ENCODE measurements around the gene CDH4.
"Not testable (repeated sequence)": the region's sequence is repeated elsewhere in the genome, so short reads cannot be mapped to it uniquely, and the experiment has no call there.

The CDH4 gene

GRCh38 chr20:61932199-61932592, 680.1 kb downstream of the CDH4 start:
- no peak for DNase-seq

GRCh38 chr20:61932711-61933480, 680.8 kb downstream of the CDH4 start:
- DNase-seq = no peak

GRCh38 chr20:61933481-61933950, 681.5 kb downstream of the CDH4 start:
- no peak for DNase-seq

GRCh38 chr20:61933951-61934715, 682.1 kb downstream of the CDH4 start:
- no peak for DNase-seq

- DNase-seq = no peak
Observed at GRCh38 chr20:61934716-61935530, 682.9 kb downstream of the CDH4 start.

- DNase-seq = no peak
Observed at GRCh38 chr20:61935926-61936700, 684.1 kb downstream of the CDH4 start.

- no peak for DNase-seq
Observed at GRCh38 chr20:61936701-61937131, 684.7 kb downstream of the CDH4 start.

- no peak for DNase-seq
Observed at GRCh38 chr20:61937146-61937962, 685.3 kb downstream of the CDH4 start.

- DNase-seq = no peak
Observed at GRCh38 chr20:61937963-61938838, 686.1 kb downstream of the CDH4 start.

- DNase-seq = no peak
Observed at GRCh38 chr20:61938839-61939690, 687.0 kb downstream of the CDH4 start.

- DNase-seq = no peak
Observed at GRCh38 chr20:61939691-61940360, 687.8 kb downstream of the CDH4 start.

- DNase-seq = no peak
Observed at GRCh38 chr20:61940491-61940890, 688.4 kb downstream of the CDH4 start.

GRCh38 chr20:61940976-61941720, 689.1 kb downstream of the CDH4 start:
- DNase-seq = no peak

- no peak for DNase-seq
Observed at GRCh38 chr20:61941721-61942405, 689.8 kb downstream of the CDH4 start.

GRCh38 chr20:61942526-61942925, 690.5 kb downstream of the CDH4 start:
- DNase-seq = no peak

- DNase-seq = not testable (repeated sequence)
Observed at GRCh38 chr20:61944967-61945366, 692.9 kb downstream of the CDH4 start.

GRCh38 chr20:61945495-61945894, 693.4 kb downstream of the CDH4 start:
- DNase-seq = not testable (repeated sequence)

Measured in activated naive CD4-positive, alpha-beta T cell treated with Interleukin-2 at 50 U/mL for 16 hours (primary cell).